Mucosa of descending colon (tissue), 3 donors: Measurements from ENCODE around the gene ERC1. TPM values are rescaled to one million over a fixed set of nuclear protein-coding genes. Genes with fewer than 3 reads are reported as not detected.

Source experiments
- ATAC-seq: fragments of 200-7000 bp; cut with Tn5 transposase; one replicate; pipeline ENCODE4 v1.9.1; 2020; ENCODE audit warnings: mild to moderate bottlenecking, moderate library complexity
- DNase-seq, 3 donors: peaks; one replicate each; pipeline ENCODE4 v3.0.0-alpha.2; 2020
- H3K36me3 ChIP-seq: fragments of 200-600 bp; one replicate; pipeline ENCODE4 v1.8.0; 2021; ENCODE audit warnings: low read depth, mild to moderate bottlenecking
- H3K4me1 ChIP-seq: fragments of 200-600 bp; one replicate; pipeline ENCODE4 v1.8.0; 2021; ENCODE audit warnings: low read depth, mild to moderate bottlenecking
- H3K4me3 ChIP-seq: fragments of 200-600 bp; one replicate; pipeline ENCODE4 v1.8.0; 2021; ENCODE audit warnings: mild to moderate bottlenecking
- H3K9me3 ChIP-seq: fragments of 200-600 bp; one replicate; pipeline ENCODE4 v1.8.0; 2021; ENCODE audit warnings: mild to moderate bottlenecking
- intact Hi-C, 2 donors: fragments of 100-400 bp; cut with DNase I in 1 of 2; cut with micrococcal nuclease in 1 of 2; formaldehyde crosslinking; loops; one replicate each; pipeline versions ENCODE4 v1.11.0 to v1.11.1; 2022; cut with DNase I, micrococcal nuclease
- total RNA-seq, 3 donors: library from RNA; stranded (reverse); fragmentation: NEBNext Ultra II Directional in 2 of 3; extraction: Animal tissue kit (Norgen Biotek cat#: 25700) in 2 of 3; gene quantifications; one replicate each; pipeline versions ENCODE4 v1.2.1 to v1.2.4, GENCODE V29; 2021 to 2023
- TF ChIP-seq, protein P1 (sequence below): fragments of 200-600 bp; IDR thresholded peaks from one replicate; pipeline ENCODE4 v1.8.0; 2022; ENCODE audit warnings: antibody characterized with exemption, mild to moderate bottlenecking
- donor health status: DM: no; HTN: no; CAD: no; lungs with moderate emphysema.
- donor health status: DM: no; HTN: no; CAD: no.
- donor health status: DM: no; HTN: yes; CAD: no.

The ERC1 gene
- total RNA-seq, 3 donors from 2014 or later, result 42.6 to 76.3 (median 49.6) TPM

DNA sequence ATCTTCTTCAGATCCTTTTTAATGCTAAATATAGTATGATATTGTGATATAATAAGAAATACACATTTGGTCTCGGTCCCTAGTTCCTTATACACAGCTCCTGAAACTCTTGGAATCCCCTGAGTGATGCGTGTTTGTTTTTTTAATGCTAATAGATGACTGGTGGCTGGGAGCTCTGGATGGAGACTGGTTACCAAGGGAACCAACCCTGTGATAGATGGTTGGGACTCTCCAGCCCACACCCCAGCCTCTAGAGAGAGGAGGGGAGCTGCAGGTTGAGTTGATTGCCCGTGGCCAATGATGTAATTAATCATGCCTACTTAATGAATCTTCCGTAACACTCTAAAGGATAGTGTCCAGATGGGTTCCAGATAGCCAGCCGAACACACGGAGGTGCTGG lies 462.8 kb downstream of the ERC1 start:
- TF ChIP-seq, protein P1, sequence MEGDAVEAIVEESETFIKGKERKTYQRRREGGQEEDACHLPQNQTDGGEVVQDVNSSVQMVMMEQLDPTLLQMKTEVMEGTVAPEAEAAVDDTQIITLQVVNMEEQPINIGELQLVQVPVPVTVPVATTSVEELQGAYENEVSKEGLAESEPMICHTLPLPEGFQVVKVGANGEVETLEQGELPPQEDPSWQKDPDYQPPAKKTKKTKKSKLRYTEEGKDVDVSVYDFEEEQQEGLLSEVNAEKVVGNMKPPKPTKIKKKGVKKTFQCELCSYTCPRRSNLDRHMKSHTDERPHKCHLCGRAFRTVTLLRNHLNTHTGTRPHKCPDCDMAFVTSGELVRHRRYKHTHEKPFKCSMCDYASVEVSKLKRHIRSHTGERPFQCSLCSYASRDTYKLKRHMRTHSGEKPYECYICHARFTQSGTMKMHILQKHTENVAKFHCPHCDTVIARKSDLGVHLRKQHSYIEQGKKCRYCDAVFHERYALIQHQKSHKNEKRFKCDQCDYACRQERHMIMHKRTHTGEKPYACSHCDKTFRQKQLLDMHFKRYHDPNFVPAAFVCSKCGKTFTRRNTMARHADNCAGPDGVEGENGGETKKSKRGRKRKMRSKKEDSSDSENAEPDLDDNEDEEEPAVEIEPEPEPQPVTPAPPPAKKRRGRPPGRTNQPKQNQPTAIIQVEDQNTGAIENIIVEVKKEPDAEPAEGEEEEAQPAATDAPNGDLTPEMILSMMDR, result no peak
- intact Hi-C loops, result no loop called here
- no peak overlapping the region for H3K4me3 ChIP-seq
- no peak for DNase-seq
- no peaks in the 10 kb centered on the region for H3K4me1 ChIP-seq
- no peaks in the 10 kb centered on the region for H3K9me3 ChIP-seq
- ATAC-seq, result no peak
- no peaks in the 10 kb centered on the region for H3K36me3 ChIP-seq

DNA sequence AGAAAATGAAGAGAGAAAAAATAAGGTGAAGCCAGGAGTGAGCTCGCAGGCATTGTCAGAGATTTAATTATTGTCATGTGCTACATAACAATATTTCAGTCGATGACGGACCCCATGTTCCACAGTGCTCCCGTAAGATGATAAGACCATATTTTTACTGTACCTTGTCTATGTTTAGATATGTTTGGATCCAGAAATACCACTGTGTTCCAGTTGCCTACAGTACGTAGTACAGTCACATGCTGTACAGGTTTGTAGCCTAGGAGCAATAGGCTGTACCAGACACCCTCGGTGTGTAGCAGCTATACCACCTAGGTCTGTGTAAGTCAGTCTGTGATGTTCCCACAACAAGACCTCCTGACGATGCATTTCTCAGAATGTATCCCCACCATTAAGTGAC lies 465.9 kb downstream of the ERC1 start:
- Histone ChIP-seq H3K36me3 (no peaks in the 10 kb centered on the region), H3K4me1 (no peaks in the 10 kb centered on the region), H3K4me3 (no peak overlapping the region), H3K9me3 (no peaks in the 10 kb centered on the region)
- DNase-seq (no peak), ATAC-seq (no peak)
- TF ChIP-seq, protein P1, result no peak
- intact Hi-C loops, result no loop called here

DNA sequence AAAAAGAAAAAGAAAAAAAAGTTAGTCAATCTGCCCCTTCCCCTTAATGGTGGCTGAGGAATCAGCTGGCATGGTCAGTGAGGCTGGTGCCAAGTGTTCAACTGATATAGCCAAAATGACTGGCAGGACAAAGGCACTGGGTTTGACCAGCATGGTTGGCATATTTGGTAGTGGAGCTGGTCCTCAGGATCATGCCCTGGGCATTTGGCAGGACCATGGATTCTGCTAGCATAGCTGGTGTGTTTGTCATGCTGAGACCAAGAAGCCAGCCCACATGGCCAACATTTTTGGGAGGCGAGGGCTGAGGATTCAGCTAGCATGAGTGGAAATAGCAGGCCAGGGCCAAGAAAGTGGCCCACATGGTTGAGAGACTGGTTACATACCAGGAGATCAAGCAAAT lies 466.9 kb downstream of the ERC1 start:
- H3K4me3 ChIP-seq, result no peak overlapping the region
- intact Hi-C loops, result no loop called here
- H3K36me3 ChIP-seq, result no peaks in the 10 kb centered on the region
- TF ChIP-seq, protein P1, result no peak
- ATAC-seq, result no peak
- H3K9me3 ChIP-seq, result no peaks in the 10 kb centered on the region
- DNase-seq, result no peak
- no peaks in the 10 kb centered on the region for H3K4me1 ChIP-seq

DNA sequence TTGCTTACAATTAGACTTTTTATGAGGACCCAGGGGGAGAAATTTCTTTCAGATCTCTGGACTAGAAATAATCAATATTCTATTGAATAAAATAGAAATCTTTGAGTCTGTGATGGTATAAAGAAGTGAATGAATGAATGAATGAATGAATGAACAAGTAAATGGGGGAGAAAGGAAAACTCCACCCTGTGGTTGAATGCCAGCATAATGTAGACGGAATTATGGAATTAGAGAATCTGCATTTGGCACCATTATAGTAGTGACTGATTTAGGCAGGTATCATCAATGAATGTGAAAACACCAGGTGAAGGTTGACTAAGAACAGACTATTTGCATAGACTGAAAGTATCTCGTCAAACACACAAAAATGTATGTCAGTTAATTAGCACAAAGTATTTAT lies 468.3 kb downstream of the ERC1 start:
- DNase-seq (no peak), ATAC-seq (no peak)
- Histone ChIP-seq H3K36me3 (no peaks in the 10 kb centered on the region), H3K4me1 (no peaks in the 10 kb centered on the region), H3K9me3 (no peaks in the 10 kb centered on the region), H3K4me3 (no peak overlapping the region)
- intact Hi-C loops, result no loop called here
- TF ChIP-seq, protein P1, result no peak

DNA sequence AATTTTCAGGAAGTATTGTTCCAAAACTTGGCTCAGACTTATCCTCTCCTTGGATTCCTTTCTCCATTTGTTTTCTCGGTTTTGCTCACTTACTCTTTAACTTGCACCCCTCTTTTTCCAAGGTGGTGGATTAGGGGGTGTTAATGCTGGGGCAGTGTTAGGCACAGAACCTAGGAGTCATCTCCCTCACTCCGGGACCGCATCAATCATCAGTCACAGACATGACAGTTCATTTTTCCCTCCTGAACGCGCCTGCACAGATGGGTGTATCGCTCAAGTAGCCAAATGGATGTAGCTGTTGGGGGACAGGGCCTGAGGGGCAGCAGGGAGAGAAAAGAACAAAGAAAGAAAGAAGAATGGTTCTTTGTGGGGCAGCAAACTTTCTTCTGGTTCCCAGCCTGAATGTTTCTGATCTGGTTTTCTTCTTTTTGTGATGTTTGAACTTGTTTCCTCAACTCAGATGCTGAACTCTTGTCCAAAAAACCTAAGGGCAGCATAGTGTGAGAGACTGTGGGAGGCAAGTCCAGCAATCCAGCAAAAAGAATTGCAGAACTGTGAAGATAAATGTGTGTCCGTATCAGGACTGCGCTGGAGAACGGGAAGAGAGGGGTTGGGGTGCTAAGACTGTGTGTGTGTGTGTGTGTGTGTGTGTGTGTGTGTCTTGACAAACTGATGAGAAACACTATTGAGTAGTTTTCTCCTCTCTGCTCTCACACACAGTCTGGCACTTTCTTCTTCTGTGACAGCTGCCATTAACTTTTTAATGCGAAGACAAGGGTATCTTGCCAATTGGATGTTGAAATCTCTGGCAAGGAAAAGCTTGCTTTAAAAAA lies 472.3 kb downstream of the ERC1 start:
- TF ChIP-seq, protein P1, result no peak
- no peak overlapping the region for H3K4me3 ChIP-seq
- intact Hi-C loops, result no loop called here
- no peaks in the 10 kb centered on the region for H3K4me1 ChIP-seq
- ATAC-seq, result no peak
- H3K36me3 ChIP-seq, result no peaks in the 10 kb centered on the region
- H3K9me3 ChIP-seq, result no peaks in the 10 kb centered on the region
- no peak for DNase-seq
